HG02798 (cell line): ENCODE measurements around the gene MCRIP2.
"Not testable (repeated sequence)": the region's sequence is repeated elsewhere in the genome, so short reads cannot be mapped to it uniquely, and the experiment has no call there.

Experiments
- ATAC-seq: cut with Tn5 transposase; IDR thresholded peaks from one replicate; pipeline ENCODE4 v1.9.1; 2021; ENCODE audit warnings: mild to moderate bottlenecking; ENCODE audit not compliant: unreplicated experiment, poor library complexity

Gene MCRIP2

GRCh38 chr16:641326-642188, at the start of gene MCRIP2:
MCRIP2 (plus strand) TSS chr16:641828; CDS start chr16:641992, 164 bp downstream.
- peak; percentile 58 for ATAC-seq

- ATAC-seq: no peak
Measured at GRCh38 chr16:591892-592517, 49.6 kb upstream of the MCRIP2 start.

GRCh38 chr16:592518-593306, 48.9 kb upstream of the MCRIP2 start:
- no peak for ATAC-seq

- no peak for ATAC-seq
Measured at GRCh38 chr16:593406-593805, 48.2 kb upstream of the MCRIP2 start.

GRCh38 chr16:593807-594206, 47.8 kb upstream of the MCRIP2 start:
- ATAC-seq: no peak

- ATAC-seq: no peak
Measured at GRCh38 chr16:595094-595528, 46.5 kb upstream of the MCRIP2 start.

- no peak for ATAC-seq
Measured at GRCh38 chr16:595942-596735, 45.5 kb upstream of the MCRIP2 start.

- no peak for ATAC-seq
Measured at GRCh38 chr16:596736-597060, 44.9 kb upstream of the MCRIP2 start.

GRCh38 chr16:597655-598054, 44.0 kb upstream of the MCRIP2 start:
- not testable (repeated sequence) for ATAC-seq

GRCh38 chr16:598823-599739, 42.5 kb upstream of the MCRIP2 start:
- ATAC-seq: no peak

GRCh38 chr16:600781-601180, 40.8 kb upstream of the MCRIP2 start:
- ATAC-seq: no peak

GRCh38 chr16:603933-604332, 37.7 kb upstream of the MCRIP2 start:
- no peak for ATAC-seq

- ATAC-seq: no peak
Measured at GRCh38 chr16:606656-607307, 34.8 kb upstream of the MCRIP2 start.

GRCh38 chr16:608019-608418, 33.6 kb upstream of the MCRIP2 start:
- no peak for ATAC-seq

- no peak for ATAC-seq
Measured at GRCh38 chr16:609316-609715, 32.3 kb upstream of the MCRIP2 start.

GRCh38 chr16:609984-610383, 31.6 kb upstream of the MCRIP2 start:
- no peak for ATAC-seq

GRCh38 chr16:610513-611381, 30.9 kb upstream of the MCRIP2 start:
- no peak for ATAC-seq

GRCh38 chr16:615122-615521, 26.5 kb upstream of the MCRIP2 start:
- no peak for ATAC-seq
